D721Med (cell line): ENCODE data around the gene REXO5.

Source experiments
- DNase-seq: peaks from one replicate; pipeline ENCODE4 v3.0.0; 2011; ENCODE audit warnings: low spot score; ENCODE audit not compliant: insufficient read length
- FAIRE-seq: peaks from 2 replicates; lab custom pipeline; 2011; peaks lifted over from hg19 to GRCh38; lab: Jason Lieb, UNC
- TF ChIP-seq, protein P1 (sequence below): IDR thresholded peaks from 2 replicates; pipeline ENCODE4 v1.5.1; 2012; ENCODE audit warnings: mild to moderate bottlenecking, control low read depth; ENCODE audit not compliant: insufficient read depth; ENCODE audit errors: missing control alignments

Gene REXO5

DNA sequence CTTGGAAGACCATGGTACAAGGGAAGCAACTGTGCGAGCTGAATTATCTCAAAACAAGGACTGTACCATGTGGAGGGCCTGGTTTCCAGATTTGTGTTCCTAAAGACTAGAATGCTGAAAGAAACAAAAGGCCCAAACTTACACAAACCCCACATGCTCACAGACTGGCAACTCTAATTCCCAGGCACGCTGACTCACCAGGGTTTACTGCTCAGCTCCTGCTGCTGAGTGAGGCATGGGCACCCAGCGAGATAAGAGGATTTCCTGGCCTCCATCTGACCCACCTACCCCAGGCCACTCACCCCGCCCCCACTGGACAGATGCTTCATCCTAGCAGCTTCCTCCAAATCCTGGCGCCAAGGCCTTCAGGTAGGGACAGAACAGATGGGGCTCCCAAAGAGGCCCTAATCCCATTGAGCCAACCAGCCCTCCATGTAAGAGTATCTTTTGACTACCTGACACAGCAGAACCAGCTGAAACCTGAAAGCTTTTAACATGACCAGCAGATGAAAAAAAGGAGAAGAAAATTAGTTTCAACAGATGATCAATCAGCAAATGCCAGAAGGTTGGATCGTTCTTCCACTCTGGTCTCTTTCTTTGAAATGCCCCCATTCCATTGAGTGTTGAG, 59.9 kb downstream of the REXO5 start:
- TF ChIP-seq, protein P1, sequence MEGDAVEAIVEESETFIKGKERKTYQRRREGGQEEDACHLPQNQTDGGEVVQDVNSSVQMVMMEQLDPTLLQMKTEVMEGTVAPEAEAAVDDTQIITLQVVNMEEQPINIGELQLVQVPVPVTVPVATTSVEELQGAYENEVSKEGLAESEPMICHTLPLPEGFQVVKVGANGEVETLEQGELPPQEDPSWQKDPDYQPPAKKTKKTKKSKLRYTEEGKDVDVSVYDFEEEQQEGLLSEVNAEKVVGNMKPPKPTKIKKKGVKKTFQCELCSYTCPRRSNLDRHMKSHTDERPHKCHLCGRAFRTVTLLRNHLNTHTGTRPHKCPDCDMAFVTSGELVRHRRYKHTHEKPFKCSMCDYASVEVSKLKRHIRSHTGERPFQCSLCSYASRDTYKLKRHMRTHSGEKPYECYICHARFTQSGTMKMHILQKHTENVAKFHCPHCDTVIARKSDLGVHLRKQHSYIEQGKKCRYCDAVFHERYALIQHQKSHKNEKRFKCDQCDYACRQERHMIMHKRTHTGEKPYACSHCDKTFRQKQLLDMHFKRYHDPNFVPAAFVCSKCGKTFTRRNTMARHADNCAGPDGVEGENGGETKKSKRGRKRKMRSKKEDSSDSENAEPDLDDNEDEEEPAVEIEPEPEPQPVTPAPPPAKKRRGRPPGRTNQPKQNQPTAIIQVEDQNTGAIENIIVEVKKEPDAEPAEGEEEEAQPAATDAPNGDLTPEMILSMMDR: no peak
- peak; percentile 55 for FAIRE-seq

DNA sequence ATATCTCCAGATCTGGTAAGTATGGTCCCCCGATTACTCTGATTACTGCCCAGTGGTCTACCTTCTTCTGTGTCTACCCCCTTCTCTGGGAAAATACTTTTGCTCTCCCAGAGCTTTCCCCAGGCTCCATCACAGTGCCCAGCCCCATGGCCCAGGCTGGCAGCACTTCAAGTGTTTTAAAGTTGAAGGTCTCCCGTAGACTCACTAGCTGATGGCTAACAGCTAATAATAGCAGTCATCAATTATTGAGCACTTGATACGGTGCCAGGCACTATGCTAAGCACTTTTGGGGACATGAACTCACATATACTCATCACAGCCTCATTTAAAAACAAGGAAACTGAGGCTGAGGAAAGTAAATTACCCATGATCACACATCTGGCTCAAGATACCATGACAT, 60.5 kb downstream of the REXO5 start:
- TF ChIP-seq, protein P1: no peak
- DNase-seq: no peak
- FAIRE-seq: no peak

More for the DNA sequence above, 59.9 kb downstream of the REXO5 start:
- DNase-seq: peak; percentile 55

DNA sequence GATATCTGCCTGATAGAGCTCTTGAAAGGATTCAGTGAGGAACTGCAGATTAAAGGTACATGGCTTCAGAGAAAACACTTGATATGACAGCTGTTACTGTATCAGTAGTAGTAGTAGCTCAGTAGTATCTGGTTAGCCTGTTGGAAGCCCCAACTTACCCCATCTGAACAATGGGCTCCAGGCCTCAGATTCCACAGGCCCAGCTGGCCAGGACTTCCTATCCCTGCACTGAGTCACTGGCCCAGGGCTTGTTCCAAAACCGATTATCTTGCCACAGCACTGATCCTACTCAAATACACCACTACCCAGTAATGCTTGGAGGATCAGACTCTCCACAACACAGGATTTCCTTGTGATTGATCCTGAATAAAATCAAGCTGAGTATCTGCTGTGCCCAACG, 61.3 kb downstream of the REXO5 start:
- FAIRE-seq (no peak), DNase-seq (peak; percentile 33)
- TF ChIP-seq, protein P1: no peak

DNA sequence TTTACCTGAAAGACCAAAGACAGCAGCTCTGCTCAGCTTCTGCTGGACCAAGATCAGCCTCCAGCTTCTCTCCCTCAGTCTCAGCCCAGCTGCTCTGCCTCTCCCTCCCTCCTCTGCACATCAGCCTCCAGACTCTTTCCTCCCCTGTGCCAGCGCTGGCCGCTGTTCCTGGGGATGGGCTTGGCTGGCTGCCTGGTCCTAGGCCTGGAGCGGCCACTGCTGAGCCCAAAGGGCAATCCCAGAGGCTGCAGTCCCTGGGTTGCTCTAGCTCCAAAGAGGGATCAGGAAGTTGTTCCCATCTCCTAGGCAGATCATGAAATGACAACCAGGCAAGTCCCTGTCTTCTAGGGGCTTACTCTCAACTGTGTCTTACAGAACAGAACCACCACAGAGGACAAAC, 62.6 kb downstream of the REXO5 start:
- FAIRE-seq (no peak), DNase-seq (no peak)
- TF ChIP-seq, protein P1: no peak

DNA sequence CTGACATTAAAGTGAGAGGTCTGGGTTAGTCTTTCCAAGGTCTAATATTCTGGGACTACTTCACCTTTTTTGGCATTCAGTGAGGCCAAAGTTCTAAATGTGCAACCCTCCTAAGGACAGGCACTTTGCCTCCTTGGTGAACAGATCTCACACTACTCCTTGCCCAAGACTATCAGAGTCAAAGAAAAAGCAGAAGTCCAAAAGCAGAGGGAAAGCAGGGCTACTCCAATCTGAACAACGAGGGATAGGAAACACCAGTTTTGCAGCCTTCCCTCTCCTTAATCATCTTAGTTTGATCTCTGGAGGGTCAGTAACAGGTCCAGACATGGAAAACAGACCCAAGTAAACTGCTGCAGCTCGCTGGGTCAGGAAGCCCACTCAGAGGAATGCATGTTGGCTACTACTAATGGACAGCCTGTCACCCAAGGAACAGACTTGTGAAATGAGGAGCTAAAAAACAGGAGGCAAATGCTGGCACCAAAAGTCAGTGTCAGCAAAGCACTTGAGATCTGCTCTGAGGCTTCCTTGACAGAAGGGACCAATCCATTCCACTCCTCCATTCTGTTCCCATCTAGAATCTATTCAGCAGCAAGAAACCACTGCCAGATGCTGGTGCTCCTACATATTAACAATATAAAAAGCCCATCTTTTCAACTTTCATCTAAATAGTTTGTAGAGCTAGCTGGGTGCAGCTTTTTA, 63.9 kb downstream of the REXO5 start:
- DNase-seq (no peak), FAIRE-seq (no peak)
- TF ChIP-seq, protein P1: no peak

DNA sequence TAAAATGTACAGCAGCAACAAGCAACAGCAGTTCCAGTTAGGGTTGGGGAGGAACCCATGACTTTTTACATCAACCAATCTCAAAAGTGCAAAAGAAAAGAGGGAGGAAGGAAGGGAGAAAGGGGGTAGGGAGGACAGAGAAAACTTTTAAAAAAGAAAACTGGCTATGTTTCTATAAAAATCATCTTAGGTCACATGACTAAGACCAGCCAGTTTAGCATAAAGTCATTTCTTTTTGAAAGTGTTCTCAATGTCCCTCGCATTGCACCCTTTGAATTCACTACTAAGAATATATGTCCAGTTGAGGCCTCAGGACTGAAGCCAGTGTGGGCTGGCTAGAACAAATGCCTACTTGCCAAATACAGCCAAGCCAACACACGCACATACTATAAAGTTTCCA, 64.9 kb downstream of the REXO5 start:
- TF ChIP-seq, protein P1: no peak
- DNase-seq (no peak), FAIRE-seq (no peak)
